Panc1 (cell line): ENCODE results near the gene DIP2C. TPM values are rescaled to one million over a fixed set of nuclear protein-coding genes. Genes with fewer than 3 reads are reported as not detected.

Experiments used
- ATAC-seq: fragments of 200-7000 bp; cut with Tn5 transposase; 2 replicates; pipeline ENCODE4 v1.9.1; 2020; ENCODE audit warnings: mild to moderate bottlenecking, moderate library complexity
- BruUV-seq: library from RNA; stranded (reverse); fragments of 400-500 nt; replicated peaks from 2 replicates; lab custom pipeline; 2021; lab: Mats Ljungman, UMichigan
- CTCF ChIA-PET: fragments of 300-600 bp; sonication (Branson Sonifier 250); formaldehyde crosslinking; loops from one replicate; lab custom pipeline; 2022; ENCODE audit warnings: antibody characterized with exemption; lab: Charles Lee
- POLR2A ChIA-PET: fragments of 300-600 bp; sonication (Branson Sonifier 250); formaldehyde crosslinking; loops from one replicate; lab custom pipeline; 2022; ENCODE audit warnings: antibody characterized with exemption; lab: Charles Lee
- DNase-seq: peaks from one replicate; pipeline ENCODE4 v3.0.0-alpha.2; 2010; ENCODE audit warnings: low read depth, low spot score
- H3K27ac ChIP-seq: 2 replicates; pipeline ENCODE4 v1.5.1; 2011; ENCODE audit warnings: mild to moderate bottlenecking, low read length, inconsistent platforms
- H3K27me3 ChIP-seq: fragments of 200-500 bp; sonication (Bioruptor generic); 2 replicates; pipeline ENCODE4 v1.6.0; 2014; ENCODE audit warnings: low read length, inconsistent platforms; ENCODE audit not compliant: control insufficient read depth, insufficient read depth
- H3K36me3 ChIP-seq: fragments of 200-500 bp; sonication (Bioruptor generic); 2 replicates; pipeline ENCODE4 v1.5.1; 2014; ENCODE audit warnings: inconsistent platforms, mild to moderate bottlenecking, low read length, moderate library complexity; ENCODE audit not compliant: control insufficient read depth, insufficient read depth
- H3K4me1 ChIP-seq: 2 replicates; pipeline ENCODE4 v1.5.1; 2011; ENCODE audit warnings: inconsistent platforms, mild to moderate bottlenecking, low read length, moderate library complexity; ENCODE audit not compliant: control insufficient read depth, insufficient read depth
- H3K4me3 ChIP-seq, 2 experiments: 2 replicates each; pipeline ENCODE4 v1.5.1; 2011 to 2012; ENCODE audit warnings: low read depth in 2 of 2, low read length in 2 of 2, mild to moderate bottlenecking in 2 of 2, inconsistent platforms in 1 of 2, moderate library complexity in 1 of 2
- H3K9me3 ChIP-seq: fragments of 200-500 bp; sonication (Bioruptor generic); 2 replicates; pipeline ENCODE4 v1.5.1; 2014; ENCODE audit warnings: low read depth, mild to moderate bottlenecking, inconsistent platforms, low read length, moderate library complexity; ENCODE audit not compliant: control insufficient read depth, insufficient read depth
- CTCF ChIP-seq: fragments of 450-650 bp; IDR thresholded peaks from 2 replicates; pipeline ENCODE4 v1.5.1; 2017; ENCODE audit warnings: mild to moderate bottlenecking
- POLR2AphosphoS5 ChIP-seq: IDR thresholded peaks from 2 replicates; pipeline ENCODE4 v1.6.1; 2012; ENCODE audit warnings: mild to moderate bottlenecking, low read depth, low read length, moderate library complexity
- REST ChIP-seq, 2 experiments: IDR thresholded peaks; 2 replicates each; pipeline ENCODE4 v1.6.1; 2011 to 2012; ENCODE audit warnings: low read depth in 2 of 2, control low read depth in 1 of 2, low read length in 1 of 2, mild to moderate bottlenecking in 1 of 2, moderate library complexity in 1 of 2; ENCODE audit not compliant: insufficient read depth in 1 of 2
- SIN3A ChIP-seq: IDR thresholded peaks from 2 replicates; pipeline ENCODE4 v1.6.1; 2012; ENCODE audit warnings: low read depth, mild to moderate bottlenecking, low read length, moderate library complexity, borderline replicate concordance; ENCODE audit not compliant: insufficient read depth
- TCF7L2 ChIP-seq: IDR thresholded peaks from 2 replicates; pipeline ENCODE4 v1.6.1; 2011; ENCODE audit warnings: mild to moderate bottlenecking, low read depth, low read length, inconsistent platforms
- in situ Hi-C: cut with HindIII; loops from 2 replicates; pipeline ENCODE4 v1.10.0; 2016; ENCODE audit warnings: low sequenced_read_pairs, low pct_unique_long_range_greater_than_20kb
- intact Hi-C: fragments of 100-400 bp; cut with micrococcal nuclease; formaldehyde crosslinking; loops from one replicate; pipeline ENCODE4 v1.10.0; 2022; ENCODE audit not compliant: unreplicated experiment
- total RNA-seq: library from RNA; stranded (reverse); gene quantifications from one replicate; pipeline ENCODE4 v1.2.1, GENCODE V29; 2021; ENCODE audit not compliant: unreplicated experiment

Gene DIP2C
- total RNA-seq, 1 experiment from 2014 or later, result 13.2 TPM

- intact Hi-C loops (no loop called here), in situ Hi-C loops (no loop called here)
- TF ChIP-seq POLR2AphosphoS5, result no peak
- TF ChIP-seq SIN3A, result no peak
- TF ChIP-seq CTCF, result no peak
- TF ChIP-seq TCF7L2, result no peak
- no peak for TF ChIP-seq REST (IDR thresholded peaks at IDR 0.05; ENCODE audit: insufficient read depth in 1 of 2, low read depth in 2 of 2, low read length in 1 of 2)
- ChIA-PET POLR2A (no interaction called here), CTCF (no interaction called here)
- no peaks in the 10 kb centered on the region for H3K27me3 ChIP-seq
- H3K36me3 ChIP-seq, result no peaks in the 10 kb centered on the region
- no TSS peak for BruUV-seq
- H3K27ac ChIP-seq, result no peak overlapping the region; the same call in 1 of the 2 replicates
- DNase-seq (no peak), ATAC-seq (peak; percentile 82)
- H3K4me1 ChIP-seq, result no peaks in the 10 kb centered on the region
- H3K4me3 ChIP-seq, result peak overlapping the region; percentile 13 to 35
- no peaks in the 10 kb centered on the region for H3K9me3 ChIP-seq
These were observed 205.0 kb downstream of the DIP2C start for GRCh38 chr10:484441-484924.

DNA sequence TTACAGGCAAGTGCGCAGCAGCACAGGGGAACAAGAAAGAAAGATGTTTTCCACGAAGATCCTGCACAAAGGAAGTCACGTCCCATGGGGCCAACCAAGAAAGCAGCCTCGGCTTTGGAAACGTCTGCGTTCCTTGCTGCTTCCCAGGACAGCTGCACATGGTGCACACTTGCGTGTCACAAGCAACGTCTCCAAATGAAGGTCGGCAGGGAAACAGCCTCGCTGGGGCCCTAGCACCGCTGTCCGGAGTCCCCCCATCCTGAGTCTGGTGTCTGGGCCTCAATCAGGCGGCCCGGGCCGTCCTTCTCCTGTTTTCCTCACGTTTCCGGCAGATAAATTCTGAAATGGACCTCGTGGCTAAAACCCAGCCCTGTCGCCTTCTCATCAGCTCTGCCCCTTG lies 206.2 kb downstream of the DIP2C start:
- intact Hi-C loops, result no loop called here
- no peaks in the 10 kb centered on the region; the same call in 1 of the 2 replicates for H3K4me1 ChIP-seq
- POLR2A ChIA-PET, result no interaction called here

More for the DNA sequence above, 206.2 kb downstream of the DIP2C start:
- DNase-seq (no peak), ATAC-seq (no peak)
- no peak overlapping the region for H3K4me3 ChIP-seq
- H3K36me3 ChIP-seq, result no peaks in the 10 kb centered on the region
- no peaks in the 10 kb centered on the region for H3K27me3 ChIP-seq
- CTCF ChIA-PET, result no interaction called here
- H3K27ac ChIP-seq, result no peak overlapping the region
- no TSS peak for BruUV-seq
- in situ Hi-C loops, result no loop called here
- no peaks in the 10 kb centered on the region for H3K9me3 ChIP-seq
- no peak for TF ChIP-seq REST (IDR thresholded peaks at IDR 0.05; ENCODE audit: insufficient read depth in 1 of 2, low read depth in 2 of 2, low read length in 1 of 2)
- TF ChIP-seq TCF7L2, result no peak
- TF ChIP-seq CTCF, result no peak
- no peak for TF ChIP-seq SIN3A
- no peak for TF ChIP-seq POLR2AphosphoS5
